H9 (cell line): ENCODE results near the gene ZNF654. TPM values are rescaled to one million over a fixed set of nuclear protein-coding genes. Genes with fewer than 3 reads are reported as not detected.

Experiments used
- DNase-seq: peaks from one replicate; pipeline ENCODE4 v3.0.0-alpha.2; 2017
- H2AFZ ChIP-seq: one replicate; pipeline ENCODE4 v1.6.1; 2013; ENCODE audit warnings: mild to moderate bottlenecking, low read length, control low read depth, moderate library complexity
- H2AK5ac ChIP-seq: 2 replicates; pipeline ENCODE4 v1.6.1; 2013; ENCODE audit warnings: low read length, control low read depth, mixed read lengths; ENCODE audit not compliant: insufficient read length
- H2BK120ac ChIP-seq: one replicate; pipeline ENCODE4 v1.6.1; 2013; ENCODE audit warnings: low read depth, mild to moderate bottlenecking, low read length, control low read depth, inconsistent platforms; ENCODE audit not compliant: poor library complexity, severe bottlenecking
- H2BK12ac ChIP-seq: 2 replicates; pipeline ENCODE4 v1.6.1; 2013; ENCODE audit warnings: low read length, control low read depth, mixed read lengths, low read depth; ENCODE audit not compliant: insufficient read length
- H2BK15ac ChIP-seq: 2 replicates; pipeline ENCODE4 v1.6.1; 2013; ENCODE audit warnings: low read depth, low read length, control low read depth
- H2BK20ac ChIP-seq: one replicate; pipeline ENCODE4 v1.6.1; 2013; ENCODE audit warnings: low read depth, mild to moderate bottlenecking, low read length, control low read depth, inconsistent platforms; ENCODE audit not compliant: poor library complexity, severe bottlenecking
- H2BK5ac ChIP-seq: 2 replicates; pipeline ENCODE4 v1.6.1; 2013; ENCODE audit warnings: low read length, control low read depth, mixed read lengths; ENCODE audit not compliant: insufficient read length
- H3K14ac ChIP-seq: 2 replicates; pipeline ENCODE4 v1.6.1; 2013; ENCODE audit warnings: low read length, control low read depth; ENCODE audit not compliant: insufficient read depth
- H3K18ac ChIP-seq: 2 replicates; pipeline ENCODE4 v1.6.1; 2013; ENCODE audit warnings: low read depth, mild to moderate bottlenecking, mixed read lengths, low read length, control low read depth; ENCODE audit not compliant: insufficient read length
- H3K23ac ChIP-seq: 2 replicates; pipeline ENCODE4 v1.6.1; 2013; ENCODE audit warnings: low read length, control low read depth, mixed read lengths, low read depth; ENCODE audit not compliant: insufficient read length
- H3K23me2 ChIP-seq: 2 replicates; pipeline ENCODE4 v1.6.1; 2013; ENCODE audit warnings: low read depth, mild to moderate bottlenecking, mixed read lengths, low read length, control low read depth; ENCODE audit not compliant: insufficient read length, poor library complexity, severe bottlenecking
- H3K27ac ChIP-seq: 2 replicates; pipeline ENCODE4 v1.5.1; 2013; ENCODE audit warnings: low read length, control low read depth, mixed read lengths, low read depth; ENCODE audit not compliant: insufficient read length
- H3K27me3 ChIP-seq: 2 replicates; pipeline ENCODE4 v1.6.1; 2013; ENCODE audit warnings: low read length, control low read depth, inconsistent platforms; ENCODE audit not compliant: insufficient read depth
- H3K4ac ChIP-seq: 2 replicates; pipeline ENCODE4 v1.6.1; 2013; ENCODE audit warnings: low read depth, mild to moderate bottlenecking, control low read depth, inconsistent platforms, low read length, moderate library complexity
- H3K4me1 ChIP-seq: 2 replicates; pipeline ENCODE4 v1.6.1; 2013; ENCODE audit warnings: low read length, control low read depth, inconsistent platforms; ENCODE audit not compliant: insufficient read depth
- H3K4me2 ChIP-seq: 2 replicates; pipeline ENCODE4 v1.6.1; 2013; ENCODE audit warnings: low read length, control low read depth, mixed read lengths; ENCODE audit not compliant: insufficient read length, insufficient read depth
- H3K56ac ChIP-seq: 2 replicates; pipeline ENCODE4 v1.6.1; 2013; ENCODE audit warnings: low read depth, mild to moderate bottlenecking, mixed read lengths, low read length, control low read depth; ENCODE audit not compliant: insufficient read length
- H3K79me1 ChIP-seq: 2 replicates; pipeline ENCODE4 v1.6.1; 2013; ENCODE audit warnings: low read depth, mild to moderate bottlenecking, moderate library complexity, low read length, control low read depth, inconsistent platforms; ENCODE audit not compliant: insufficient read depth, poor library complexity, severe bottlenecking
- H3K79me2 ChIP-seq: 2 replicates; pipeline ENCODE4 v1.6.1; 2013; ENCODE audit warnings: low read length, control low read depth, inconsistent platforms; ENCODE audit not compliant: insufficient read depth
- H3K9ac ChIP-seq: 2 replicates; pipeline ENCODE4 v1.6.1; 2013; ENCODE audit warnings: low read length, control low read depth, mixed read lengths; ENCODE audit not compliant: insufficient read length; ENCODE audit errors: extremely low read depth
- H3K9me3 ChIP-seq: one replicate; pipeline ENCODE4 v1.6.1; 2013; ENCODE audit warnings: low read depth, low read length, inconsistent platforms; ENCODE audit not compliant: control insufficient read depth
- H3T11ph ChIP-seq: one replicate; pipeline ENCODE4 v1.6.1; 2013; ENCODE audit warnings: mild to moderate bottlenecking, low read length, control low read depth, inconsistent platforms
- H4K20me1 ChIP-seq: one replicate; pipeline ENCODE4 v1.6.1; 2013; ENCODE audit not compliant: control insufficient read depth, insufficient read length, insufficient read depth
- H4K5ac ChIP-seq: 2 replicates; pipeline ENCODE4 v1.6.1; 2013; ENCODE audit warnings: low read depth, mild to moderate bottlenecking, mixed read lengths, low read length, control low read depth; ENCODE audit not compliant: insufficient read length
- H4K8ac ChIP-seq: replicated peaks from 2 replicates; pipeline ENCODE4 v1.6.1; 2013; ENCODE audit warnings: low read length, control low read depth, mixed read lengths, low read depth; ENCODE audit not compliant: insufficient read length
- H4K91ac ChIP-seq: 2 replicates; pipeline ENCODE4 v1.6.1; 2013; ENCODE audit warnings: low read depth, mild to moderate bottlenecking, moderate library complexity, mixed read lengths, low read length, control low read depth; ENCODE audit not compliant: insufficient read length
- H3K27ac Mint-ChIP-seq, 3 experiments: 2 replicates in 2 of 3; 3 replicates in 1 of 3; pipeline ENCODE4 v1.8.0; 2020 to 2021; ENCODE audit warnings: mixed read lengths in 3 of 3, mild to moderate bottlenecking in 1 of 3, moderate library complexity in 1 of 3
- H3K27me3 Mint-ChIP-seq: 2 replicates; pipeline ENCODE4 v1.8.0; 2021; ENCODE audit warnings: low read depth, mild to moderate bottlenecking, moderate library complexity, mixed read lengths
- H3K36me3 Mint-ChIP-seq, 3 experiments: 2 replicates in 2 of 3; 3 replicates in 1 of 3; pipeline ENCODE4 v1.8.0; 2020 to 2021; ENCODE audit warnings: low read depth in 3 of 3, mixed read lengths in 3 of 3; ENCODE audit not compliant: insufficient read depth in 1 of 3
- H3K4me1 Mint-ChIP-seq, 2 experiments: 2 replicates each; pipeline ENCODE4 v1.8.0; 2020; ENCODE audit warnings: mixed read lengths in 2 of 2
- H3K4me3 Mint-ChIP-seq, 2 experiments: 2 replicates in 1 of 2; 3 replicates in 1 of 2; pipeline ENCODE4 v1.8.0; 2020 to 2021; ENCODE audit warnings: mild to moderate bottlenecking in 2 of 2, mixed read lengths in 2 of 2, moderate library complexity in 1 of 2
- H3K9me3 Mint-ChIP-seq, 2 experiments: 2 replicates in 1 of 2; 3 replicates in 1 of 2; pipeline ENCODE4 v1.8.0; 2020; ENCODE audit warnings: mild to moderate bottlenecking in 2 of 2, mixed read lengths in 2 of 2, moderate library complexity in 1 of 2
- CTCF ChIP-seq: fragments of 200-600 bp; sonication (generic); conservative IDR thresholded peaks from 3 replicates; pipeline ENCODE4 v1.8.0; 2021; ENCODE audit warnings: antibody characterized with exemption, mild to moderate bottlenecking
- WGBS: extraction: QIAGEN DNeasy Blood & Tissue Kit; methylation state at CpG from one replicate; pipeline ENCODE4 v1.1.7; 2013; ENCODE audit warnings: missing lambda C conversion rate, low lambda C conversion rate, mixed read lengths; ENCODE audit not compliant: insufficient read length; ENCODE audit errors: extremely low coverage; 5-methylcytosine and 5-hydroxymethylcytosine counted together
- total RNA-seq: library from RNA; stranded (reverse); gene quantifications from 2 replicates; pipeline ENCODE4 v1.2.1, GENCODE V29; 2021

The ZNF654 gene
- total RNA-seq, 1 experiment from 2014 or later: 8.7 TPM

- Histone ChIP-seq H4K5ac (no peak overlapping the region), H2AK5ac (no peak overlapping the region), H4K8ac (no peak overlapping the region), H3K79me2 (peaks cover 17% of the 10 kb centered on the region; the same call in 1 of the 2 replicates), H2BK20ac (no peak overlapping the region), H2BK12ac (no peak overlapping the region), H2AFZ (no peak overlapping the region), H3K79me1 (no peaks in the 10 kb centered on the region), H3K56ac (no peak overlapping the region), H4K20me1 (no peaks in the 10 kb centered on the region), H2BK5ac (no peak overlapping the region), H2BK120ac (no peak overlapping the region), H3K27me3 (no peaks in the 10 kb centered on the region), H3K18ac (peak overlapping the region; percentile 55), H3K27ac (no peak overlapping the region), H3K23me2 (no peaks in the 10 kb centered on the region), H3K4me2 (peak overlapping the region; percentile 70), H3K14ac (peak overlapping the region; percentile 84; the same call in 1 of the 2 replicates), H3T11ph (no peak overlapping the region), H3K23ac (no peak overlapping the region), H3K9ac (peak overlapping the region; percentile 95), H3K4me1 (no peaks in the 10 kb centered on the region), H3K9me3 (no peaks in the 10 kb centered on the region), H4K91ac (no peak overlapping the region), H2BK15ac (no peak overlapping the region), H3K4ac (no peak overlapping the region)
- TF ChIP-seq CTCF: no peak
- Mint-ChIP-seq H3K4me1 (peaks cover 18 to 23% of the 10 kb centered on the region in 2 experiments), H3K9me3 (no peaks in the 10 kb centered on the region; a peak in 1 of 5 replicates), H3K27ac (peak overlapping the region; percentile 99; a peak in 6 of 7 replicates), H3K27me3 (no peaks in the 10 kb centered on the region; the same call in 1 of the 2 replicates), H3K36me3 (peaks cover 4 to 20% (median 19%) of the 10 kb centered on the region in 3 experiments; a peak in 6 of 7 replicates), H3K4me3 (peak overlapping the region; percentile 95 to 96)
- DNase-seq: no peak
- no CpG with 5 or more reads among the region's 8 CpGs for whole genome bisulfite sequencing
Measured at GRCh38 chr3:88150371-88150770, 91.3 kb downstream of the ZNF654 start.
